ENCODE data around the gene RAMAC. TPM values are rescaled to one million over a fixed set of nuclear protein-coding genes. Genes with fewer than 3 reads are reported as not detected.

RAMAC gene
- total RNA-seq, 1 donor from 2014 or later = 12.5 TPM

- DNase-seq (ENCODE audit: low spot score) = no peak
- intact Hi-C loops (cut with DNase I) = no loop called here
Measured at GRCh38 chr15:82963471-82964341, 22.3 kb upstream of the RAMAC start.

GRCh38 chr15:82964890-82965289 lies 21.1 kb upstream of the RAMAC start:
- no peak for DNase-seq (ENCODE audit: low spot score)
- intact Hi-C loops (cut with DNase I) = no loop called here

GRCh38 chr15:82966671-82967071 lies 19.3 kb upstream of the RAMAC start:
- intact Hi-C loops (cut with DNase I) = no loop called here
- DNase-seq (ENCODE audit: low spot score) = no peak

- no peak for DNase-seq (ENCODE audit: low spot score)
- intact Hi-C loops (cut with DNase I) = no loop called here
Measured at GRCh38 chr15:82968066-82968465, 17.9 kb upstream of the RAMAC start.

GRCh38 chr15:82969353-82969752 lies 16.7 kb upstream of the RAMAC start:
- intact Hi-C loops (cut with DNase I) = no loop called here

GRCh38 chr15:82970078-82970686 lies 15.8 kb upstream of the RAMAC start:
- no peak for DNase-seq (ENCODE audit: low spot score)
- intact Hi-C loops (cut with DNase I) = no loop called here

More at GRCh38 chr15:82969353-82969752, 16.7 kb upstream of the RAMAC start:
- no peak for DNase-seq (ENCODE audit: low spot score)

GRCh38 chr15:82970696-82971095 lies 15.3 kb upstream of the RAMAC start:
- intact Hi-C loops (cut with DNase I) = no loop called here
- no peak for DNase-seq (ENCODE audit: low spot score)

GRCh38 chr15:82971218-82971984 lies 14.6 kb upstream of the RAMAC start:
- DNase-seq (ENCODE audit: low spot score) = no peak
- intact Hi-C loops (cut with DNase I) = no loop called here

- no peak for DNase-seq (ENCODE audit: low spot score)
- intact Hi-C loops (cut with DNase I) = no loop called here
Measured at GRCh38 chr15:82972990-82973389, 13.0 kb upstream of the RAMAC start.

GRCh38 chr15:82977076-82977475 lies 8.9 kb upstream of the RAMAC start:
- intact Hi-C loops (cut with DNase I) = no loop called here

GRCh38 chr15:82978438-82978837 lies 7.6 kb upstream of the RAMAC start:
- intact Hi-C loops (cut with DNase I) = no loop called here
- DNase-seq (ENCODE audit: low spot score) = no peak

More at GRCh38 chr15:82977076-82977475, 8.9 kb upstream of the RAMAC start:
- DNase-seq (ENCODE audit: low spot score) = no peak

GRCh38 chr15:82979726-82980125 lies 6.3 kb upstream of the RAMAC start:
- intact Hi-C loops (cut with DNase I) = no loop called here

GRCh38 chr15:82980981-82981380 lies 5.0 kb upstream of the RAMAC start:
- intact Hi-C loops (cut with DNase I) = no loop called here
- no peak for DNase-seq (ENCODE audit: low spot score)

More at GRCh38 chr15:82979726-82980125, 6.3 kb upstream of the RAMAC start:
- DNase-seq (ENCODE audit: low spot score) = no peak

- intact Hi-C loops (cut with DNase I) = loop anchor here (5.0 kb wide), 1 partner anchor 139 kb away; no protein-coding TSS in a partner anchor
- DNase-seq (ENCODE audit: low spot score) = no peak
Measured at GRCh38 chr15:82986442-82986780, 401 bp downstream of the RAMAC start.

GRCh38 chr15:82992436-82992998 lies 6.5 kb downstream of the RAMAC start:
- intact Hi-C loops (cut with DNase I) = no loop called here
- no peak for DNase-seq (ENCODE audit: low spot score)

GRCh38 chr15:82993144-82993543 lies 7.1 kb downstream of the RAMAC start:
- intact Hi-C loops (cut with DNase I) = no loop called here
- no peak for DNase-seq (ENCODE audit: low spot score)

GRCh38 chr15:82995076-82995475 lies 9.1 kb downstream of the RAMAC start:
- DNase-seq (ENCODE audit: low spot score) = no peak
- intact Hi-C loops (cut with DNase I) = no loop called here

- intact Hi-C loops (cut with DNase I) = no loop called here
- DNase-seq (ENCODE audit: low spot score) = no peak
Measured at GRCh38 chr15:82995938-82996337, 9.9 kb downstream of the RAMAC start.

- intact Hi-C loops (cut with DNase I) = no loop called here
- no peak for DNase-seq (ENCODE audit: low spot score)
Measured at GRCh38 chr15:82999426-82999825, 13.4 kb downstream of the RAMAC start.
